Fibroblast of the aortic adventitia (primary cell): ENCODE data around the gene JAZF1. TPM values are rescaled to one million over a fixed set of nuclear protein-coding genes. Genes with fewer than 3 reads are reported as not detected.

Source experiments
- DNase-seq: peaks from one replicate; pipeline ENCODE4 v3.0.0-alpha.2; 2010; ENCODE audit warnings: low read depth
- H3K4me3 ChIP-seq: 2 replicates; pipeline ENCODE4 v1.5.1; 2011; ENCODE audit warnings: low read depth, mild to moderate bottlenecking, control low read depth, low read length, moderate library complexity
- CTCF ChIP-seq: IDR thresholded peaks from 2 replicates; pipeline ENCODE4 v1.5.1; 2011; ENCODE audit warnings: mild to moderate bottlenecking, low read length, control low read depth, inconsistent platforms; ENCODE audit not compliant: insufficient read depth
- total RNA-seq: library from RNA; depleted of rRNA; stranded (reverse); fragments of >200 nt; gene quantifications from 2 replicates; pipeline ENCODE4 v1.2.3, GENCODE V29; 2012; ENCODE audit warnings: low replicate concordance

JAZF1 gene
- total RNA-seq, 1 donor, result 8.3 TPM

- no peak for DNase-seq
- no peak for TF ChIP-seq CTCF
- no peak overlapping the region for H3K4me3 ChIP-seq
Measured at GRCh38 chr7:28032738-28033380, 147.7 kb downstream of the JAZF1 start.

- peak; percentile 59 for DNase-seq
- no peak overlapping the region for H3K4me3 ChIP-seq
- TF ChIP-seq CTCF, result no peak
Measured at GRCh38 chr7:28029051-28029450, 151.5 kb downstream of the JAZF1 start.

GRCh38 chr7:28028471-28028870, 152.1 kb downstream of the JAZF1 start:
- DNase-seq, result no peak
- no peak overlapping the region for H3K4me3 ChIP-seq
- TF ChIP-seq CTCF, result no peak

GRCh38 chr7:28026237-28026636, 154.4 kb downstream of the JAZF1 start:
- no peak for TF ChIP-seq CTCF
- no peak for DNase-seq

GRCh38 chr7:28024786-28025334, 155.7 kb downstream of the JAZF1 start:
- DNase-seq, result no peak
- no peak for TF ChIP-seq CTCF
- no peak overlapping the region for H3K4me3 ChIP-seq

More at GRCh38 chr7:28026237-28026636, 154.4 kb downstream of the JAZF1 start:
- H3K4me3 ChIP-seq, result no peak overlapping the region

- peak; percentile 85 for TF ChIP-seq CTCF
- peak; percentile 87 for DNase-seq
- no peak overlapping the region for H3K4me3 ChIP-seq
Measured at GRCh38 chr7:28020302-28020940, 160.2 kb downstream of the JAZF1 start.
